Stimulated activated CD8-positive, alpha-beta memory T cell treated with anti-CD3 and anti-CD28 coated beads, Interleukin-15, amount 100 ng/mL, for 4 hours (primary cell): ENCODE data around the gene MRPL34.
"Not testable (repeated sequence)": the region's sequence is repeated elsewhere in the genome, so short reads cannot be mapped to it uniquely, and the experiment has no call there.

Experiments used
- DNase-seq, 2 donors: peaks; one replicate each; pipeline ENCODE4 v3.0.0-alpha.2; 2020; ENCODE audit warnings: low read depth in 2 of 2

Gene MRPL34

GRCh38 chr19:17285415-17286135 lies 20.1 kb upstream of the MRPL34 start:
- no peak for DNase-seq

- DNase-seq: no peak
These were observed 19.4 kb upstream of the MRPL34 start for GRCh38 chr19:17286263-17286662.

- DNase-seq: no peak
These were observed 18.9 kb upstream of the MRPL34 start for GRCh38 chr19:17286752-17287151.

GRCh38 chr19:17289489-17289888 lies 16.2 kb upstream of the MRPL34 start:
- DNase-seq: no peak

DNA sequence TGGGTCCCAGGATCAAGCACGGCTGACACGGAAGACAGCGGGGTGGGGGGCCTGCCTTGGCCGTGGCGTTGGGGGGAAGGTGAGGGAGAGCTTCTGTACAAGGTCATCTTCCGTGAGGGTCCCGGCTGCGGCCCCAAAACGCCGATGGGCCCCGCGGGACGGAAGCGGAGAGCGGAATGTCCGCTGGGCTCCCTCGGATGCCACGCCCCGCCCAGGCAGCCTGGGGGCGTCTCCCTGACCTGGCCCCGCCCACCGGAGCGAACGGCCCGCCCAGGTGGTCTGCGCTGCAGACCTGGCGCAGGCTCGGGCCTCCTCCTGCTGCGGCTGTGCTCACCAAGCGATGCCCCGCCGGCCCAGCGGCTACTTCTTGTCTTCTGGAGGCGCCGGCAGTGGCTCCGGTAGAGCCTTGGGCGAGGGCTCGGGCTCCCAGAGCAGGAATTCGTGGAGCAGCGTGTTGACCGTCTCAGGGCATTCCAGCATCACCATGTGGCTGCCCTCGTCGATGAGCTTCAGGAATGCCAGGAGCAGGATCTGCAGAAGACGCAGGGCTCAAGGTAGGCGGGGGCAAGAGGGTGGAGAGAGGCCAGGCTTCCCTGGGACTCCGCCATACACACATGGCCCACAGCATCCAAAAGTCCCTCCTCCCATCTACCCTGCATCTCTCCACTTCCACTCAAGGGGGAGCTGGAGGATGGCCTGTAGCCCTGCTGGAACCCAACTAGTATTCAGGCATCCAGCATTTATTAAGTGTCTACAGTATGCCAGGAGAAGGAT lies 13.2 kb upstream of the MRPL34 start:
- DNase-seq: peak; percentile 49 to 54

GRCh38 chr19:17293605-17294004 lies 12.1 kb upstream of the MRPL34 start:
- DNase-seq: no peak

DNA sequence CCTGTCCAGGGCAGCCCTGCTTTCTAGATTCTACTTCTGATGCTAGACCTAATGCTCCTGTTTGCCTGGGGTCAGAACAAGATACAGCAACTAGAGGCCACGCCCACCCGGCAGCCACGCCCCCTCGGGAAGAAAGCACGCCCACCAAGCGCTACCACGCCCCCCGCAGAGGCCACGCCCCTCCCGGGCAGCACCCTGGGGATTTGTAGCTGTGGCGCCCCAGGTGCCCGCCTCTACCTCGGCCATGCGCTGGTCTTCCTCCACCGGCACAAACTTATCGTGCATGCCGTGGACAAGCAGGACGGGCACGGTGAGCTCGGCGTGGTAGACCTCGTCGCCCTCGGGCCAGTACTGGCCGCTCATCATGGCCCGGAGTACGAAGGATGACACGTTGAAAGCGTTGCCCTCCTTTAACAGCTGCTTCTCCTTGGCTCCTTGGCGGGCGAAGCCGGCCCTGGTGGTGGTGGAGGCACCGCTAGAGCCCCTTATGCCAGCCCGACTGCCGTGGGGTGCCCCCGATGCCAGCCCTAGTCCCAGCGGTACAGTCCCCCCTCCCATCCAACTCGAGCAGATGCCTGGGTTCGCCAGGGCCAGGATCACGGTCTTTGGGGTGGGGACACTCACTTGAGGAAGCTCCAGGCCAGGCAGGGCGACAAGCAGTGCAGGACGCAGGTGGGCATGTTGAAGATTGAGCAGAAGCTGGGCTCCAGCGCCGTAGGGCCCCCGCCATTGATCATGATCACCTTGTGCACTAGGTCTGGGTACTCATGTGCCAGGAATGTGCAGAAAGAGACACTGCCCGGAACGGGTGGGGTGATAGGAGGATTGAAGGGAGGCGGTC lies 11.4 kb upstream of the MRPL34 start:
- no peak for DNase-seq

GRCh38 chr19:17295551-17295950 lies 10.1 kb upstream of the MRPL34 start:
- DNase-seq: not testable (repeated sequence)

DNA sequence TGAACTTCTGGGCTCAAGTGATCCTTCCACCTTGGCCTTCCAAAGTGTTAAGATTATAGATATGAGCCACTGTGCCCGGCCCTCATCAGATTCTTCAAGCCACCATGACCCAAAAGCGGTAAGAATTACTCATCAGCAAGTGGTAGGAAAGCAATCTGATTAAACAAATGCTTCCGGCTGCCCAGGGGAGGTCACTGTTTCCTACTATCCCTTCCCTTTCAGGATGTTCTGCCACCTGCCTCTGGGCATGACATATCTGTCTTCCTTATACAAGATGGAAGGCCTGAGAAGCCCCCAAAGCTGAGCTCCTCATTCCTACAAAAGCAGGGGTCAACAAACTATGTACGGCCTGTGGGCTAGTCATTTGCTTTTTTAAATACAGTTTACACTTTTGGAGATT lies 9.4 kb upstream of the MRPL34 start:
- DNase-seq: no peak

GRCh38 chr19:17296976-17297375 lies 8.7 kb upstream of the MRPL34 start:
- DNase-seq: no peak

DNA sequence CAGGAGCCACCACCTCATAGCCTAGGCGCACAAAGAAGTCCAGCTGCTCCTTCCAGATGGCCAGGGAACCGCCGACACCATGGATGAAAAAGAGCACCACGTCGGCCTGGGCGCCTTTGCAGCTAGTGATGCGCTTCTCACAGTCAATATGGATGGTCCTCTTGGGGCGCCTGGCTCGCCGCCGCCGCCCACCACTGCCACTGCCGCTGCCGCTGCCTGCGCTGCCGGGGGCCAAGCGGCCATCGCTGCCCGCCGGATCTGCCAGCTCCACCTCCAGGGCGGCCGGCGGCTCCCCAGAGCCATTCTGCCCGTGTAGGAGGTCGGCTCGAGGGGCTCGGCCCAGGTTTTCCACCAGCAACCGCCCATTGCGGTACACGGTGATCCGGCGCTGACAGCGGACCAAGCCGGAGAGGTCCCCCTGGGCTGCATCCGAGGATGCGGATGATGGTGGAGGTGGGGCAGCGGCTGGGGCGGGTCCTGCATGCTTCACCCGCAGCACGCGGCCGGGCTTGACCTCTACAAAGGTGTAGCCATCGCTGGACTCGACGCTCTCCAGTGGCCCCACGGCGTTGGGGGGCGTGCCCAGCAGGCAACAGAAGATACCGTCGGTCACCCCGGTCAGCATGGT lies 4.6 kb upstream of the MRPL34 start:
- DNase-seq: no peak

DNA sequence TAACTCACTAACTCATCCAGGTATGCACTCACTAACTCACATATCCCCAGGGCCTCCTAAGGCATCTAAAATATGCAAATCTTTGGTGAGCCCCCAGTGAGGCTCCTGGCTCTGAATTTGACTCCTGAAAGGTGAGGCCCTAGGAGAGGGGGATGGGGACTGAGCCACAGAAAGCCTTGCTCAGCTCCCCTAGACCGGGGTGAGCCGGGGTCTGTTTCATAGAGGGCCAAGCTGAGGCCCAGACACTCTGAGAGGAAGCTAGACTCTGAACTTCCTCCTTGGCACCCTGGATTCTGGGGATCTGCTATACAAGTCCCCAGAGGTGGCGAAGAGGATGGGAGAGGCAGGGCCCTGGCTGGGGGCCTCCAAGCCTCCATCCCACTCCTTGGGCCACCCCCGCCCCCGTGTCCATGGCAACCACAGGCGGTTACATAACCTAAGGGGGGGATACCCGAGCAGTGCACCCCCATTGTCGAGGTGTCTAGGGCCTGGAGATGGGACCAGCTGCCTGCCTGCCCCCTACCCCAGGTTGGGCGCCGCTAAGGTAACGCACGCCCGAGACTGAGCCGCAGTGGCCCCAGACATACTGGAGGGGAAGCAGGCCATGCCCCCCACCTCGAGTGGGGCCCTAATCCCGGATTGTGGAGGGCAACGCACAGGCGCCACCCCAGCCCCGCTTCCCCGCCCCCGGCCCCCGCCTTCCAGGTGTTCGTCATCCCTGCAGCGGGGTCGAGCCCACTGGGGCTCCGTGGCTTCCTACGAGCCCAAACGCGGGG lies 3.1 kb upstream of the MRPL34 start:
- no peak for DNase-seq

DNA sequence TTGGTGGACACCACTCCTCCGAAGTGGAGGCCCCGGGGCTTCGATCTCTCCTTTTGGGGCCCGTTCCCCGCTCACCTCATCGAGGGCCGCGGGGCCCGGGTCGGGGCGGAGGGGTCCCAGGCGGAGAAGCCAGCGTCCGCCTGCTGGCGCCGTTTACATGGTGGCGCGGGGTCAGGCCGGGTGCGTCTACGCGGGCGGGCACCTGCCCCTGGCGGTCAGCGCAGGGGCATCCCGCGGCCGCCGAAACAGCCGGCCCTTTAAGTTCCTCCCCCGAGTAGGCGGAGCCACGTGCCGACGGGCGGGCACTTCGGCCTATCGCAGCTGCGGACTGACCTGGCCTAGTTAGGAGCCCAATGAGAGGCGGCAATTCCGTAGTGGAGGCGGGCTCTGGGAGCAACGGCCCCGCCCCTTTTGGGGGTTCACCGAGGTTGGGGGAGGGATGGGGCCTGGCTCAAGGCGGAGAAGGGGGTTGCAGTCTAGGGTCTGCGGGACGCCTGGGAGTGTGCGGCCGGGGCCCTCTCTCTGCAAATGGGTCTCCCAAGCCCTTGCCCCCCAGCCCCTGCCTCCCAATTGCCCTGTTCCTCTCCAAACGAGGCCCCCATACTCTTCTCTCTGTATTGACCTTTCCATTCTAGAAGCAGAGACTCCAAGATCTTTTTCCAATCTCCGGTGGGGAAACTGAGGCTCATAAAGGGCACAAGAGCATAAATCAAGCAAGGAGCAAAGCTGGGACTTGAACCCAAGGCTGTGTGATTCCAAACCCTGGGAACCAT lies 2.3 kb upstream of the MRPL34 start, which contains the start of gene ABHD8:
TSS of gene ABHD8 (minus strand) at position 259 of the 773 bp plus-strand sequence. CDS start 1,809 bp downstream, outside the sequence.
- peak; percentile 80 to 87 for DNase-seq

GRCh38 chr19:17303940-17304267 lies 1.8 kb upstream of the MRPL34 start:
- DNase-seq: no peak

- DNase-seq: no peak
These were observed 1.1 kb upstream of the MRPL34 start for GRCh38 chr19:17304386-17305215.

GRCh38 chr19:17305216-17305516 lies 506 bp upstream of the MRPL34 start:
- DNase-seq: no peak

- DNase-seq: no peak
These were observed 628 bp downstream of the MRPL34 start for GRCh38 chr19:17306285-17306714.

DNA sequence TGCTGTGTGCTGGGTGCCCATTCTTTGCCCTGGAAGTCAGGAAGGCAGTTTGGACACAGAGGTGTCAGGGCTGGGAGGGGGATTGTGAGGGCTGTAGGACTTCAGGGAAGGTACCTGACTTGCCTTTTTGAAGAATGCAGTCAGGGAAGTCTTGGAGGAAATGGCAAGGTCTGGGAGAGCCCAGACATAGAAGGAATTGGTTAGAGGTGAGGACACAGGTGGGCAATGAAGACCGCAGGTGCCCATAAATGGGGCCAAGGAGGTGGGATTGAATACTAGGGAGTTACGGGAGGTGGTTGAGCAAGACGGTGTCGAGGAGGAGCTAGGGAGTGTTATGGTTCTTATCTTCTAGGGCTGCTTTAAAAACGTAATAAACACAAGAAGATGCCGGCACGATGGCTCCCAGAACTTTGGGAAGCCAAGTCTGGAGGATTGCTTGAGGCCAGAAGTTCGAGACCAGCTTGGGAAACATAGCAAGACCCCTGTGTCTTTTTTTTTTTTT lies 2.3 kb downstream of the MRPL34 start:
- DNase-seq: no peak

DNA sequence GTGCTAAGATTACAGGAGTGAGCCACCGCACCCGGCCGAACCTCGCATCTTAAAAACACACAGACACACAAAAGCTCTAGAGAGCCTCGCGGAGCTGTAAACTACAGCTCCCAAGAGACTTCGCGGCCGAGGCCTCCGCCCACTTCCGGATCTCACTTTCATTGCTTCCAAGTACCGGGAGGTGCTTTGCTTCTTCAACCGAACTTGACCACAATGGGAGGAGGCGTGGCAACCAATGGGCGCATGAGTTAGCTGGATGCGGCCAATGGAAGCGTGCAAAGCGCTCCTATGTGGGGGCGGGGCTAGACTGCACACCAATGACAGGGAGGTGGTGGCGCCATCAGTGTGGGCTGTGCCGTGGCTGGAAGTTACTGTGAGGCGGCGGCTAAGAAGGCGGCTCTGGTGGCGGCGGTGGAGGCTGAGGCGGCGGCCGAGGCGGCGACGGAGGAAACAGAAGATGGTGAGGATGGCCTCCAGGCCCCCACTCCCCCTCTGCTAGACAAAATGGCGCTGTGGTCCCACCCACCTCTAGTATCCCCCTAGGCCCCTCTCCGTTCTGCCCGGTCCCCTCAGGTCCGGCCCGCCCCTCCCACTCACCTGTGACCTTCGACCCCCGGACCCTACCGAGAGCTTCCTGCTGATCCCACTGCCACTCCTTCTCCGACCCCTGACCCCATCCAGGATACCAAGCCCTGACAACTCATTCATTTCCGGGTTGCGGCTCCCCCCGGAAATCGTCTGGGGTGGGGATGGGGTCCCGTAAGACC lies 3.7 kb downstream of the MRPL34 start, which contains the start of gene DDA1:
TSS of gene DDA1 (plus strand) at position 366 of the 767 bp plus-strand sequence. CDS start at position 458, 92 bp downstream.
- DNase-seq: peak; percentile 96 to 100
